ENCODE results near the gene MDH1B. TPM values are rescaled to one million over a fixed set of nuclear protein-coding genes. Genes with fewer than 3 reads are reported as not detected.
A peak's percentile ranks its signal among the peaks of the same experiment; 100 is the strongest.

The MDH1B gene
- total and polyA plus RNA-seq, 12 donors, result 0.12 to 2.8 (median 1.0) TPM

- WGBS, 2 donors, result 28% methylated on average over 12 of the region's 12 CpGs
Measured at GRCh38 chr2:206800506-206801417, 35.6 kb upstream of the MDH1B start.

GRCh38 chr2:206799083-206799482 lies 34.0 kb upstream of the MDH1B start:
- peaks cover 0 to 26% (median 12%) of the 10 kb centered on the region in 9 donors for H3K4me1 ChIP-seq
- H3K36me3 ChIP-seq, result peaks cover 0 to 24% (median 0%) of the 10 kb centered on the region in 9 donors
- no peak for TF ChIP-seq CTCF (IDR thresholded peaks at IDR 0.05)
- H3K9me3 ChIP-seq, result no peaks in the 10 kb centered on the region
- intact Hi-C loops (cut with DNase I), result loop anchor here in 2 of 10 donors (5.0 to 10.0 kb wide), 2 partner anchors 176 to 188 kb away; no protein-coding TSS in a partner anchor
- H3K4me3 ChIP-seq, result no peak overlapping the region
- ATAC-seq (no peak), DNase-seq (no peak)
- no peaks in the 10 kb centered on the region for H3K27me3 ChIP-seq
- WGBS, 2 donors, result 77 to 79% methylated on average over 3 of the region's 3 CpGs
- H3K27ac ChIP-seq, result peak overlapping the region in 1 of 10 donors; percentile 12

More at GRCh38 chr2:206800506-206801417, 35.6 kb upstream of the MDH1B start:
- peak; percentile 51 to 86 (median 82) for ATAC-seq
- no peaks in the 10 kb centered on the region for H3K9me3 ChIP-seq
- H3K27me3 ChIP-seq, result no peaks in the 10 kb centered on the region
- H3K4me1 ChIP-seq, result peaks cover 0 to 32% (median 12%) of the 10 kb centered on the region in 9 donors
- peaks cover 0 to 9% (median 0%) of the 10 kb centered on the region in 9 donors for H3K36me3 ChIP-seq
- peak; percentile 50 to 82 (median 75) for TF ChIP-seq CTCF (IDR thresholded peaks at IDR 0.05)
- peak overlapping the region in 4 of 10 donors; percentile 6 to 22 (median 17) for H3K4me3 ChIP-seq
- intact Hi-C loops (cut with DNase I), result loop anchor here in 9 of 10 donors (1.0 to 10.0 kb wide), 13 partner anchors 167 to 675 kb away; partner anchors contain the start of gene KLF7 (in 3 of the 9)
- no peak overlapping the region for H3K27ac ChIP-seq
- peak; percentile 21 to 75 for DNase-seq

GRCh38 chr2:206798000-206798399 lies 32.9 kb upstream of the MDH1B start:
- no peaks in the 10 kb centered on the region for H3K27me3 ChIP-seq
- H3K27ac ChIP-seq, result peak overlapping the region in 1 of 10 donors; percentile 5
- peaks cover 0 to 35% (median under 1%) of the 10 kb centered on the region in 9 donors for H3K36me3 ChIP-seq
- intact Hi-C loops (cut with DNase I), result loop anchor here in 2 of 10 donors (5.0 to 10.0 kb wide), 2 partner anchors 177 to 189 kb away; no protein-coding TSS in a partner anchor
- no peak overlapping the region for H3K4me3 ChIP-seq
- no peak for DNase-seq
- ATAC-seq, result peak in 5 of 8 donors; percentile 16 to 48 (median 45)
- WGBS, 2 donors, result 72 to 82% methylated on average over 5 of the region's 5 CpGs
- H3K4me1 ChIP-seq, result peaks cover 0 to 26% (median 12%) of the 10 kb centered on the region in 9 donors
- TF ChIP-seq CTCF (IDR thresholded peaks at IDR 0.05), result no peak
- no peaks in the 10 kb centered on the region for H3K9me3 ChIP-seq

- WGBS, 2 donors, result 86 to 89% methylated on average over 4 of the region's 4 CpGs
- TF ChIP-seq CTCF (IDR thresholded peaks at IDR 0.05), result no peak
- intact Hi-C loops (cut with DNase I), result loop anchor here in 2 of 10 donors (5.0 to 10.0 kb wide), 2 partner anchors 177 to 190 kb away; no protein-coding TSS in a partner anchor
Measured at GRCh38 chr2:206797376-206797775, 32.2 kb upstream of the MDH1B start.

More at GRCh38 chr2:206797376-206797775, 32.2 kb upstream of the MDH1B start:
- Histone ChIP-seq H3K27me3 (no peaks in the 10 kb centered on the region), H3K9me3 (no peaks in the 10 kb centered on the region), H3K36me3 (peaks cover 0 to 41% (median 6%) of the 10 kb centered on the region in 9 donors), H3K4me1 (peaks cover 0 to 26% (median 12%) of the 10 kb centered on the region in 9 donors), H3K27ac (no peak overlapping the region), H3K4me3 (no peak overlapping the region)
- DNase-seq (no peak), ATAC-seq (no peak)
